HL-60 (cell line): ENCODE measurements around the gene LAMA4.

Source experiments
- DNase-seq, 2 experiments: peaks; one replicate each; pipeline ENCODE4 v3.0.0-alpha.2; 2010 to 2020; ENCODE audit warnings: low read depth in 1 of 2, low spot score in 1 of 2
- H3K27ac ChIP-seq: fragments of 250-450 bp; sonication (Bioruptor Pico); replicated peaks from 2 replicates; pipeline ENCODE4 v1.5.1; 2020; ENCODE audit warnings: mild to moderate bottlenecking, moderate library complexity
- H3K27me3 ChIP-seq: fragments of 250-450 bp; sonication (Bioruptor Pico); 2 replicates; pipeline ENCODE4 v1.5.1; 2021; ENCODE audit warnings: mild to moderate bottlenecking, moderate library complexity; ENCODE audit not compliant: insufficient read depth, poor library complexity, severe bottlenecking
- H3K4me3 ChIP-seq: replicated peaks from 2 replicates; pipeline ENCODE4 v1.5.1; 2011; ENCODE audit warnings: mild to moderate bottlenecking, control low read depth, low read length; ENCODE audit not compliant: insufficient read depth
- GABPA ChIP-seq: IDR thresholded peaks from 2 replicates; pipeline ENCODE4 v1.6.1; 2012; ENCODE audit warnings: low read depth
- POLR2AphosphoS5 ChIP-seq: IDR thresholded peaks from 2 replicates; pipeline ENCODE4 v1.6.1; 2012; ENCODE audit warnings: low read depth
- SPI1 ChIP-seq: IDR thresholded peaks from 2 replicates; pipeline ENCODE4 v1.6.1; 2012; ENCODE audit warnings: low read depth, mild to moderate bottlenecking, borderline replicate concordance
- TF ChIP-seq, protein P1 (sequence below): IDR thresholded peaks from 2 replicates; pipeline ENCODE4 v1.6.1; 2012; ENCODE audit warnings: low read depth; ENCODE audit not compliant: insufficient replicate concordance
- TF ChIP-seq, protein P2 (sequence below): IDR thresholded peaks from one replicate; pipeline ENCODE4 v1.5.1; 2011; ENCODE audit warnings: low read length, control low read depth, inconsistent platforms; ENCODE audit not compliant: insufficient read depth

Gene LAMA4

DNA sequence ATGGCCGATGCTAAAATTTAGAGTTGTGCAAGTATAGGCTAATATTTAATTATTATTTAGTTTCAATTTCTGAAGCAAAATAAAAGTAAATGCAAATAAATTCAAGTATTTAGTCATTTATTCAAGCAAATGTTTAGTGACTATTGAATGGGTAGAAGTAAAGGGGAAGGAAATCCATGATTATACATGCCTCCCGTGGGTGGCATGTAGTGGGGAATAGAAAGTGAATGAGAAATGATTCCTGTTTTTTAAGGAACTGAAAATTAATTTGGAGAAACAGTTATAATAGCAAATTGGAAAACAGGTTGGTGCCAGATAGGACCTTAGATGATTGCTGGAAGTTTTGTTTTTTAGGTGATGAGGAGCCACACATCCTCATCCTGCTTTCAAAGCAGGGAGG is 131.6 kb downstream of the LAMA4 start:
- no peak for DNase-seq
- TF ChIP-seq GABPA (no peak), SPI1 (no peak), POLR2AphosphoS5 (no peak)
- TF ChIP-seq, protein P1, sequence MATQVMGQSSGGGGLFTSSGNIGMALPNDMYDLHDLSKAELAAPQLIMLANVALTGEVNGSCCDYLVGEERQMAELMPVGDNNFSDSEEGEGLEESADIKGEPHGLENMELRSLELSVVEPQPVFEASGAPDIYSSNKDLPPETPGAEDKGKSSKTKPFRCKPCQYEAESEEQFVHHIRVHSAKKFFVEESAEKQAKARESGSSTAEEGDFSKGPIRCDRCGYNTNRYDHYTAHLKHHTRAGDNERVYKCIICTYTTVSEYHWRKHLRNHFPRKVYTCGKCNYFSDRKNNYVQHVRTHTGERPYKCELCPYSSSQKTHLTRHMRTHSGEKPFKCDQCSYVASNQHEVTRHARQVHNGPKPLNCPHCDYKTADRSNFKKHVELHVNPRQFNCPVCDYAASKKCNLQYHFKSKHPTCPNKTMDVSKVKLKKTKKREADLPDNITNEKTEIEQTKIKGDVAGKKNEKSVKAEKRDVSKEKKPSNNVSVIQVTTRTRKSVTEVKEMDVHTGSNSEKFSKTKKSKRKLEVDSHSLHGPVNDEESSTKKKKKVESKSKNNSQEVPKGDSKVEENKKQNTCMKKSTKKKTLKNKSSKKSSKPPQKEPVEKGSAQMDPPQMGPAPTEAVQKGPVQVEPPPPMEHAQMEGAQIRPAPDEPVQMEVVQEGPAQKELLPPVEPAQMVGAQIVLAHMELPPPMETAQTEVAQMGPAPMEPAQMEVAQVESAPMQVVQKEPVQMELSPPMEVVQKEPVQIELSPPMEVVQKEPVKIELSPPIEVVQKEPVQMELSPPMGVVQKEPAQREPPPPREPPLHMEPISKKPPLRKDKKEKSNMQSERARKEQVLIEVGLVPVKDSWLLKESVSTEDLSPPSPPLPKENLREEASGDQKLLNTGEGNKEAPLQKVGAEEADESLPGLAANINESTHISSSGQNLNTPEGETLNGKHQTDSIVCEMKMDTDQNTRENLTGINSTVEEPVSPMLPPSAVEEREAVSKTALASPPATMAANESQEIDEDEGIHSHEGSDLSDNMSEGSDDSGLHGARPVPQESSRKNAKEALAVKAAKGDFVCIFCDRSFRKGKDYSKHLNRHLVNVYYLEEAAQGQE, result no peak
- TF ChIP-seq, protein P2, sequence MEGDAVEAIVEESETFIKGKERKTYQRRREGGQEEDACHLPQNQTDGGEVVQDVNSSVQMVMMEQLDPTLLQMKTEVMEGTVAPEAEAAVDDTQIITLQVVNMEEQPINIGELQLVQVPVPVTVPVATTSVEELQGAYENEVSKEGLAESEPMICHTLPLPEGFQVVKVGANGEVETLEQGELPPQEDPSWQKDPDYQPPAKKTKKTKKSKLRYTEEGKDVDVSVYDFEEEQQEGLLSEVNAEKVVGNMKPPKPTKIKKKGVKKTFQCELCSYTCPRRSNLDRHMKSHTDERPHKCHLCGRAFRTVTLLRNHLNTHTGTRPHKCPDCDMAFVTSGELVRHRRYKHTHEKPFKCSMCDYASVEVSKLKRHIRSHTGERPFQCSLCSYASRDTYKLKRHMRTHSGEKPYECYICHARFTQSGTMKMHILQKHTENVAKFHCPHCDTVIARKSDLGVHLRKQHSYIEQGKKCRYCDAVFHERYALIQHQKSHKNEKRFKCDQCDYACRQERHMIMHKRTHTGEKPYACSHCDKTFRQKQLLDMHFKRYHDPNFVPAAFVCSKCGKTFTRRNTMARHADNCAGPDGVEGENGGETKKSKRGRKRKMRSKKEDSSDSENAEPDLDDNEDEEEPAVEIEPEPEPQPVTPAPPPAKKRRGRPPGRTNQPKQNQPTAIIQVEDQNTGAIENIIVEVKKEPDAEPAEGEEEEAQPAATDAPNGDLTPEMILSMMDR, result no peak
- Histone ChIP-seq H3K27me3 (peaks cover 2% of the 10 kb centered on the region), H3K4me3 (no peak overlapping the region), H3K27ac (no peak overlapping the region)

DNA sequence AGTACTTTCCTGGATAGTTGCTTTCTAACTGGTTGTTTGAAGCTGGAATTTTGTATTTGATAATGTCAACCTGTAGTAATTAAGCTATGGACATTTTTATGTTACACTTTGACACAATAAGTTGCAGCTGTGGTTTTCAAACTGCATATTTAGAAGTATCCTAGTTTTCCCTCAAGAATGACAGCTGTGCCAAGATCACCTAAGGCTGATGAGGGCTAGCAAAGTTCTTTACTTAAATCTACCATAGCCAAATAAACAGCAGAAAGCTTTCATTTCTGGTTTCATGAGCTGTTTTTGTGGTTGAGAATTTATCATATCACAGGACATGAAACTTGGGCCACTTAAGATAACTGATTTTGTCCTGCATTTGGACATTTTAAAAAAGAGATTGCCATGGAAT is 136.3 kb downstream of the LAMA4 start:
- Histone ChIP-seq H3K4me3 (no peak overlapping the region), H3K27ac (no peak overlapping the region), H3K27me3 (no peaks in the 10 kb centered on the region)
- DNase-seq, result no peak
- no peak for TF ChIP-seq SPI1
- TF ChIP-seq POLR2AphosphoS5, result no peak
- TF ChIP-seq, protein P2, result no peak
- no peak for TF ChIP-seq GABPA
- TF ChIP-seq, protein P1, result no peak

DNA sequence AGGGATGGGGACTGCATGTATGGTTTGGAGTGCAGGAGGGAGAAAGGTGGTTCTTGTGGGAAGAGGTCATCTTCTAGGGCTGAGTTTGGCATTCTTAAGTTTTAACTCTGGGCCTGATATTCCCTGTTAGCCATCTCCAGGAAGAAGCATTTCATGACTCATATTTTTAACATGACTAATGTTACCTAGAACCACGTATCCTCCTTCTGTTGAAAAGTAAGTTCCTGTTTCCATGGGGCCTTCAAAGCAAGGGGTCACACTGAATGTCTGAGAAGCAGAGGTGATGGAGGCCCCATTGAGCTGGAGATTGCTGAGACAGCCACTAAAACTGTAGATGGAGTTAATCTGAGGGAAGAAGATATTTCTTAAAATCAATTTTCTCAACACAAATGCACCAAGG is 136.8 kb downstream of the LAMA4 start:
- H3K4me3 ChIP-seq, result no peak overlapping the region
- TF ChIP-seq GABPA (no peak), SPI1 (no peak), POLR2AphosphoS5 (no peak)
- TF ChIP-seq, protein P1, result no peak
- TF ChIP-seq, protein P2, result no peak
- no peak overlapping the region for H3K27ac ChIP-seq
- no peaks in the 10 kb centered on the region for H3K27me3 ChIP-seq
- DNase-seq, result peak in 1 of 2 experiments; percentile 13
